Memory B cell (primary cell): Measurements from ENCODE around the gene NIPBL.

Source experiments
- ATAC-seq: fragments of 150-1000 bp; cut with Tn5 transposase; 2 replicates; pipeline ENCODE4 v1.10.0; 2021; ENCODE audit warnings: low read depth, mild to moderate bottlenecking, moderate library complexity
- DNase-seq, 2 donors: peaks; one replicate each; pipeline ENCODE4 v3.0.0; 2022; ENCODE audit warnings: low spot score in 2 of 2
- H3K27ac Mint-ChIP-seq: one replicate; pipeline ENCODE4 v1.8.0; 2022; ENCODE audit warnings: mild to moderate bottlenecking, moderate library complexity, mixed read lengths
- H3K27me3 Mint-ChIP-seq: one replicate; pipeline ENCODE4 v1.8.0; 2022; ENCODE audit warnings: mixed read lengths
- H3K36me3 Mint-ChIP-seq: one replicate; pipeline ENCODE4 v1.8.0; 2022; ENCODE audit warnings: mild to moderate bottlenecking, mixed read lengths
- H3K4me1 Mint-ChIP-seq: one replicate; pipeline ENCODE4 v1.8.0; 2022; ENCODE audit warnings: mixed read lengths
- H3K4me3 Mint-ChIP-seq: one replicate; pipeline ENCODE4 v1.8.0; 2022; ENCODE audit warnings: mild to moderate bottlenecking, moderate library complexity, mixed read lengths
- H3K9me3 Mint-ChIP-seq: one replicate; pipeline ENCODE4 v1.8.0; 2022; ENCODE audit warnings: mixed read lengths

The NIPBL gene

DNA sequence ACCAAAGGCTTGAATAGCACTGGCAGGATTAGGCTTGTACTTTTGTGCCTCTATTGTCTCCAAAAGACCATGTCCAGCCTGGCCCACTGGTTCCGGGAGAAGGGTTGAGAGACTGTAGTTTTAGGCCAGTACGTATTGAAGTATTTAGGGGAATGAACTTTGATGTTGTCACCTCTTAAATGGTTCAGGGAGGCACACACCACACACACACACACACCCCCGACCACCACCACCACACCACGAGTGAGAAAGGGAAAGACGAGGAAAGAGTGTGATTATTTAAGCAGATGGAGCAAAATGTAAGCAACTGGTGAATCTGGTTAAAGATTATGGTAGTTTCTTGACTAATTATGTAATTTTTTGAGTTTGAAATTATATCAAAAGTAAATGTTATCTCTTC is 61.6 kb downstream of the NIPBL start:
- H3K36me3 Mint-ChIP-seq, result peaks cover 3% of the 10 kb centered on the region
- H3K27ac Mint-ChIP-seq, result no peak overlapping the region
- no peak for ATAC-seq
- no peaks in the 10 kb centered on the region for H3K27me3 Mint-ChIP-seq
- H3K9me3 Mint-ChIP-seq, result no peaks in the 10 kb centered on the region
- DNase-seq, result no peak
- H3K4me3 Mint-ChIP-seq, result no peak overlapping the region
- peaks cover 32% of the 10 kb centered on the region for H3K4me1 Mint-ChIP-seq

DNA sequence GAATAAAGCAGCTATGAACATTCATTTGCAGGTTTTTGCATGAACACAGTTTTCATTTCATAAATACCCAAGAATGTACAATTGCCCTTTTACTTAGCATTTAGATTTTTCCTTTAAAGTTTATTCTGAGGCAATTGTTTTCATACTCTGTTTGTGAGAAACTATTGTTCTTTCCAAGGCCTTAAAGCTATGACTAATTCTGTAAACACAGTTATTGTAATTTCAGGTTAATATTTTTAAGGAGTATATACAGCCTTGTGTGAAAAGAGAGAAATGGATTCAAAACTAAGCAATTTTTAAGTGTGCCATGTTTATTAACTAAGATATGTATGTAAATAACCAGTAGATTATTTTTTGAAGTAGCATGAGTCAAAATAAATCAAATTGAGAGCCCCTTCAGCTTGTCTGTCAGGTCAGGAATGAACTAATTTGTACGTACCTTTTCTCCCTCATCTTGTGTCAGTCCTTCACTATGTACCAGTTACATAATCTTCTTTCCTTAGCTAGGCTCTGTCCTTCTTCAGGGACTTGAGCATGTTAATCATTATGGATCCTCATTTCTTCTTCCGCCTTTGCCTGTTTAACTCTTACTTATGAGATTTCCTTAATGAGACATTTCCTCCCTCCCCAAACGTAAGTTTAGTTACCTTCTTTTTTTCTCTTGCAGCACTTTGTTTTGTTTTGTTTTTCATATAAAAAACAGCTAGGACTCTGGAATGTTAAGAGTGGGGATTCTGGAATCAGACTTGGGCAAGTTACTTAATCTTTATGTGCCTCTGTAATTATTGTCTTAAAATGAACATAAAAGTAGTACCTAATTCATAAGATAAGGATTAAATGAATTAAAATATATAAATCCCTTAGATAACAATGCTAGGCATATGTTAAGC is 63.6 kb downstream of the NIPBL start:
- H3K36me3 Mint-ChIP-seq, result peaks cover 1% of the 10 kb centered on the region
- H3K27ac Mint-ChIP-seq, result peak overlapping the region; percentile 24
- DNase-seq (no peak), ATAC-seq (no peak)
- no peaks in the 10 kb centered on the region for H3K27me3 Mint-ChIP-seq
- H3K4me3 Mint-ChIP-seq, result no peak overlapping the region
- no peaks in the 10 kb centered on the region for H3K9me3 Mint-ChIP-seq
- peaks cover 29% of the 10 kb centered on the region for H3K4me1 Mint-ChIP-seq

DNA sequence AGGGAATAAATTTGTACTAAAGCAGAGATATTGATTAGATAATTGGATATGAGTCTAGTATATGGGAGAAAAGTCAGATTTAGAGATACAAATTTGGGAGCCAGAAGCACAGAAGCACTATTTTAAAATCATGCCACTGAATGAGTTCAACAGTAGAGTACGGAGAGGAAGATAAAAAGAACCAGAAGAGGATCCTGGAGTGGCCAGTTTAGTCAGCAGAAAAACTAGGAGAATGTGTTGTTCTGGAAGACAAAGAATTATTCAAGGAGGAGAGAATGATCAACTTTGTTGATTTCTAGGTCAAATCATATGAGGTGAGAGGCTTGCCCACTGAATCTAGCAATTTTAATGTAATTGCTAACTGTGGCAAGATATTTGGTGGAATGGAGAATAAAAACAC is 67.0 kb downstream of the NIPBL start:
- no peak for DNase-seq
- Mint-ChIP-seq H3K4me1 (peaks cover 28% of the 10 kb centered on the region), H3K9me3 (no peaks in the 10 kb centered on the region), H3K27me3 (no peaks in the 10 kb centered on the region), H3K27ac (no peak overlapping the region), H3K36me3 (no peaks in the 10 kb centered on the region), H3K4me3 (no peak overlapping the region)
- ATAC-seq, result no peak

DNA sequence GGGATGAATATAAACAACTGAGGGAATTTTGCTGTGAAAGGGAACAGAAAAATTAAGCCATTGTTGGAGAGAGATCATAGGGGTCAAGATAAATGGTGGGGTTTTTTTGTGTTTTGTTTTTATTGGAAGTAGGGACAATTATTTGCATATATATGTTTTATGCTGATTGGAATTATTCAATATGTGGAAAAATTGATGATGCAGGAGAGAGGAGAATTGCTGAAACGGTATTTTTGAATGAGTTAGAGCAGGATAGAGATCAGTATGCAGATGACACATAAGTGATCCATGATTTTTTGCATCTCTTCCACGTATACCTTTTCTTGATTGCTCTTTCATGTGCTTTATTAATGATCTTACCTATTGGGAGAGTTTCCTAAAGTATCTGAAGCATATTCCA is 67.5 kb downstream of the NIPBL start:
- Mint-ChIP-seq H3K4me3 (no peak overlapping the region), H3K36me3 (no peaks in the 10 kb centered on the region), H3K27me3 (no peaks in the 10 kb centered on the region), H3K4me1 (peaks cover 25% of the 10 kb centered on the region), H3K27ac (no peak overlapping the region), H3K9me3 (no peaks in the 10 kb centered on the region)
- DNase-seq (no peak), ATAC-seq (no peak)

DNA sequence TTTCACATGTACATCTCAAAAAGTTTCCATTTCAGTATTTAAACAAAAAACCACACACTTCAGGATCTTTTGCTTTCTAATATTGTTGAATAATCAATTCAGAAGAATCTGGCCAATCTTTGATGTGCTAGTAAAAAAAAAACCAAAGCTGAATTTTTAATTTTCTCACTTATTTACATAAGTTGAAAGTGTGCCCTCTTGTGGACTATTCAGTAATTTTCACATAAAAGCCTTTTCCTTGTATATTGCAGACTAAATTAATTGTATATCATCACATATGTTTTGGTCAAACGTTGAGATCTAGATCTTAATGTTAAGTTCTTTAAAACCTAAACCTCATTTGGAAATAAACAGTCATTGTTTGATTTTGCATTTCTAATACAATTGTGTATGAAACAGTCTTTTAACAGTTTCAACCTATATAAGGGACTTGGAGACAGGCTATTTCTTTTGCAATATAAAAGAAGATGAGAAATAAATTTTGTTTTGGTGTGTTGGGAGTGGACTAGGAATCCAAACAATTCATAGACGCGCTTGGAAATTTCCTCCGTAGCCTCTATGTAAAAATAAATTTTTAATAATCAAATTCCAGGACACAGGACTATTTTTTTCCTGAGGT is 68.1 kb downstream of the NIPBL start:
- Mint-ChIP-seq H3K9me3 (no peaks in the 10 kb centered on the region), H3K27me3 (no peaks in the 10 kb centered on the region), H3K36me3 (no peaks in the 10 kb centered on the region), H3K4me1 (peaks cover 24% of the 10 kb centered on the region), H3K4me3 (no peak overlapping the region), H3K27ac (no peak overlapping the region)
- ATAC-seq, result peak; percentile 27
- peak in 1 of 2 donors; percentile 38 for DNase-seq

DNA sequence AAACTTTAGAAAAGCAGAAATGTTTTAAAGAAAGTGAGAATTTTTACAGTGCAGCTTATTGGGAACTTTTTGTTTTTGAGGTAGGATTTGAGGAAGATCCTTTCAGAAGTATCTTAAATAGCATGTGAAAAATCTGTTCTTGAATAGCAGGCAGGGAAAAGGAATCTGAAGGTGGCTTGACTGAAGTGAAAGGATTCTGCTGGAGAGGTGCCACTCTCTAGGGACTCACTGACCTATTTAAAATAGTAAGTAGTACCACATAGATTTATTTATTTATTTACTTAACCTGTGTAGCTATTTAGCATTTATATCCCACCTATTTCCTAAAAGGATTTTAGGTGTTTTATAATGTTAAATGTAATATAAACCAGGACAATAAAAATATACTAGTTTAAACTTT is 69.1 kb downstream of the NIPBL start:
- no peaks in the 10 kb centered on the region for H3K36me3 Mint-ChIP-seq
- H3K27ac Mint-ChIP-seq, result no peak overlapping the region
- no peak overlapping the region for H3K4me3 Mint-ChIP-seq
- no peaks in the 10 kb centered on the region for H3K9me3 Mint-ChIP-seq
- DNase-seq (no peak), ATAC-seq (no peak)
- H3K27me3 Mint-ChIP-seq, result no peaks in the 10 kb centered on the region
- peaks cover 26% of the 10 kb centered on the region for H3K4me1 Mint-ChIP-seq

DNA sequence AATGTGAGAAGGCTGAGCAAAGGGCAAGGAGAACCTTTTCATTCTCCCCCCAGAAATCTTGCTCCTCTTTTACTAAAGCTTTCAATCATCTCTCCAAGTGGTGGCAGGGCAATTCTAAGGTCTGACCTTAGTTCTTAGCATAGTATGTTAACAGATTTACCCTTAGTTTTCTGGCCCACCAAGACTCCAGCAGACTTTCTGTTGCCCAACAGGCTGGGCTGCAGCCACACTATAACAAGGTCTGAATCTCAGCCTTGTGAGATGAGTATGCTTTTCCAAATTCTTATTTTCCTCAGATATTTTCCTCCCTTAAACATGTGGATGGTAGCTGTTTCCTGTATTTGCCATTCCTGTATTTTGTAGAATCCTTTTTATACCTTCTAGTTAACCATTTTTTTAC is 69.5 kb downstream of the NIPBL start:
- no peak overlapping the region for H3K4me3 Mint-ChIP-seq
- no peaks in the 10 kb centered on the region for H3K36me3 Mint-ChIP-seq
- no peak overlapping the region for H3K27ac Mint-ChIP-seq
- ATAC-seq (no peak), DNase-seq (no peak)
- H3K27me3 Mint-ChIP-seq, result no peaks in the 10 kb centered on the region
- peaks cover 28% of the 10 kb centered on the region for H3K4me1 Mint-ChIP-seq
- H3K9me3 Mint-ChIP-seq, result no peaks in the 10 kb centered on the region

DNA sequence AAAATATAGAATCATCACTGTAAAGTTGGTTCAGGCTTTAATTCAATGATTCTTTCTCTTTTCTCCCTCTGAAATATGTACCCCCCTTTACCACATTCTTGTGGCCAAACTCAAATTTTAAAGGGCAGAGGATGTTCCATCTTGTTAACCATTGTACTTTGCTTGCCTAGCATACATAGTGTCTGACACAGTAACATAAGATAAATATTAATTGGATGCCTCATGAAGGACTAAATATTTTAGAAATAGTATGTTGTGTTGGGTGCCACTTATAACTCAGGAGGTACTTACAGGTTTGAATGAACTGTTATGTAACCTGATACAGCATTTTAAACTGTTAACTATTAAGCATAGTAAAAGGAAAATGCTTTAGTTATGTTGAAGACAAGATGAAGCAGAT is 71.5 kb downstream of the NIPBL start:
- Mint-ChIP-seq H3K27ac (no peak overlapping the region), H3K4me1 (peaks cover 34% of the 10 kb centered on the region), H3K27me3 (no peaks in the 10 kb centered on the region), H3K36me3 (no peaks in the 10 kb centered on the region), H3K4me3 (no peak overlapping the region), H3K9me3 (no peaks in the 10 kb centered on the region)
- no peak for DNase-seq
- no peak for ATAC-seq

DNA sequence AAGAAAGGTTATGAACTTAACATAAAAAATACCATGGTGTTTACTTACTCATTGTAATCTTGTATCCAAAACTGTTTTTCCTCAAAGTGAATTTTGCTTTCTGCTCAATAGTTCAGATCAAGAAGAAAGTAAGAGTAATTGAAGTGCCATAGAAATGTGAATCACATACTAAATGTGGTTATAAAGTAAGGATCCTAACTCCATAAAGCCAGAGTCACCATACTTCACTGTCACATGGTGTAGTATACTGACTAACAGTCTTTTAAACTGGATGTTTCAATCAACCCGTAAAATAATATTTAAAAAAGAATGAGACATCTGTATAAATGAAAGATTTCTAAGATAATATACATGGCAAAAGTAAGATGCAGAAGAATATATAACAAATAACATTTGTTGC is 72.1 kb downstream of the NIPBL start:
- ATAC-seq, result no peak
- Mint-ChIP-seq H3K4me3 (no peak overlapping the region), H3K4me1 (peaks cover 31% of the 10 kb centered on the region)

DNA sequence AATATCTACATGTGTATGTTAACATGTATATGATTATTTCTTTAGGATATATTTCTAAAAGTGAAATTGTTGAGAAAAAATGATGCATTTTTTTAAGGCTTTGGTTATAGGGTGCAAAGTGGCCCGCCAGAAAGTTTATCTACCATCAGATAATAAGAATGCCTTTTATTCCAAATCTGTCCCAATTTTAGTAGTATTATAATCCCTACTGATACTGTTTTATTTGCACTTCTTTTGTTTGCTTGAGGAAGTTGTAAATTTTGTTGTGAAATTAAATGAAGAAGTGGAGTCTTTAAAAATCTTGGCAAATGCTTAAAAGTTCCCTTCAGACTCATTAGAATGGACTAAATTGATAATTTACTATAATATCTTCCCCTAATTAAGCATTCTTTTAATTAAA is 73.0 kb downstream of the NIPBL start:
- H3K27ac Mint-ChIP-seq, result no peak overlapping the region
- no peaks in the 10 kb centered on the region for H3K9me3 Mint-ChIP-seq
- ATAC-seq (no peak), DNase-seq (no peak)
- H3K4me1 Mint-ChIP-seq, result peaks cover 29% of the 10 kb centered on the region
- no peaks in the 10 kb centered on the region for H3K27me3 Mint-ChIP-seq
- no peak overlapping the region for H3K4me3 Mint-ChIP-seq
- H3K36me3 Mint-ChIP-seq, result peaks cover 3% of the 10 kb centered on the region

More for the DNA sequence above, 72.1 kb downstream of the NIPBL start:
- Mint-ChIP-seq H3K27ac (no peak overlapping the region), H3K27me3 (no peaks in the 10 kb centered on the region), H3K9me3 (no peaks in the 10 kb centered on the region), H3K36me3 (no peaks in the 10 kb centered on the region)
- no peak for DNase-seq

DNA sequence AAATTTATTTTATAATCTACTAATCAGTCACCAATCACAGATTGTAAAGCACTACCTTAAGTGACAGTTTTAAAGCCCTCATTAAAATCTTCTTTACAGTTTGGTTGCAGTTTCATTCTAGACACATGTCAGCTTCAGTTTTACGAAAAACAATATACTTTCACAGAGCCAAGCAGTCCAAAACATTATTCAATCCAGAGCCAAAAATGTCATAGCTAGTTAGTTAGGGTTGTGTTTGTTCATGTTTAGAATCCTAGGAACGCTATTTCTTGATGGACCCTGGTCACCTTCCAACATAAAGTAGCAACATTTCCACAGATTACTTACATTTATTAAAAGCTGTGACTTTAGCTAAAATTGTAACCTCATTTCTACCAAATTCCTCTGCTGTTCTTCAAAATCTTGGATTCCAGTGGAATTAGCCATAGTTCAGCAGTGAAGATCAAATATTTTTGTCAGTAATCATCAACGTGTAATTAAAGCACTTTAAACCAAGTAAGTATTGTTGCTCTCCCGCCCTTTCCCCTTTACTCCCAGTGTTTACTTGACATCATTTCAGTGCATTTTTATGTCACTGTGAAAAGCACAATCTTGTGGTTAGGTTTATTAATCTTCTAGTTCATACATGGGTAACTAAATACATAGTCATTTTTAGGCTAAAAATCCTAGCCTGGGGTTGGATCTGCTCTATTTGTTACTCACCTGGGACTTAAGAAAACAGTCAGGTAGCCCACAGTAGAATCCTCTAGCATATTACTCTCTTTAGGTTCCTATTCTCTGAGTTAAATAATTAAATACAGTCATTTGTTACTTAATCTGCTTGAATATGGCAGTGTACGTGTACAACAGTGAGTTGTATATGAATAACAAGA is 74.3 kb downstream of the NIPBL start:
- Mint-ChIP-seq H3K27me3 (no peaks in the 10 kb centered on the region), H3K36me3 (peaks cover 4% of the 10 kb centered on the region), H3K4me1 (peaks cover 29% of the 10 kb centered on the region), H3K4me3 (no peak overlapping the region), H3K9me3 (no peaks in the 10 kb centered on the region), H3K27ac (peak overlapping the region; percentile 60)
- ATAC-seq (no peak), DNase-seq (no peak)

DNA sequence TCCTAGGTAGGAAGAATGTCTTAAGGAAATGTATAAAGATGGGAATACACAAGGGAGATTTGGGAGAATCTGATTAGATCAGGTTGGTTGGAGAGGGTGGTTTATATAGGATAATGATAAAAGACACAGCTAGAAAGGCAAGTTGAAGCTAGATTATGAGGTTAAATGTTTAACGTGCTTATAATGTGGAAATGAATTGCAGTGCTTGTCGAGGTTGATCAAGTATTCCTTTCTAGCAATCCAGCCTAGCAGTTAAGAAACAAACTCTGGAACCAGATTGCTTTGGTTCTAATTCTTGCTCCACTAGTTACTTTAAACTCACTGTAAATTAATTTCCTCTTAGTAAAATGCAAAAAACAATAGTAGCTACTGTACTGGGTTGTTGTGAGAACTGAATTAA is 76.5 kb downstream of the NIPBL start:
- Mint-ChIP-seq H3K27ac (peak overlapping the region; percentile 42), H3K4me3 (no peak overlapping the region), H3K9me3 (no peaks in the 10 kb centered on the region), H3K27me3 (no peaks in the 10 kb centered on the region), H3K36me3 (peaks cover 7% of the 10 kb centered on the region), H3K4me1 (peaks cover 19% of the 10 kb centered on the region)
- no peak for ATAC-seq
- no peak for DNase-seq

DNA sequence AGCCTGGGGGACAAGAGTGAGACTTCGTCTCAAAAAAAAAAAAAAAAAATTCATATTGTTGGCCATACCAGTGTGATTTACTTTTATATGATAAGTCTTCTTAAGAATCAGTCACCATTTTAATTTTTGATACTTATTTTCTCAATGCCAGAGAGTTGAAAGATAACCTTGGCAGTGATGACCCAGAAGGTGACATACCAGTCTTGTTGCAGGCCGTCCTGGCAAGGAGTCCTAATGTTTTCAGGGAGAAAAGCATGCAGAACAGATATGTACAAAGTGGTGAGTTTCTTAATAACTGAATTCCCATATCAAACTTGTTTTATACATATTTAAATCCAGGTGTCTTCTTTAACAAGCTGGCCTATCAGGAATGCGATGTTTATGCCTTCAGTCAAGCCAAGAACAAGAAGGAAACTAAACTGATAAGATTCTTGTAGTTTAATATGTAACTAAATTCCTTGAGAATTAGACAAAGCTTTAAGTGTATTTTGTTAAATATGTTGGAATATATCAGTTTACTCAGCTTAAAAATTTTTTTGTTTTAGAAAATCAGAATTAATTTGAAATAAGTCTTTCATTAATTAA is 81.5 kb downstream of the NIPBL start:
- Mint-ChIP-seq H3K36me3 (peaks cover 16% of the 10 kb centered on the region), H3K4me1 (peaks cover 3% of the 10 kb centered on the region), H3K9me3 (no peaks in the 10 kb centered on the region), H3K4me3 (no peak overlapping the region), H3K27ac (no peak overlapping the region), H3K27me3 (no peaks in the 10 kb centered on the region)
- ATAC-seq (no peak), DNase-seq (no peak)

DNA sequence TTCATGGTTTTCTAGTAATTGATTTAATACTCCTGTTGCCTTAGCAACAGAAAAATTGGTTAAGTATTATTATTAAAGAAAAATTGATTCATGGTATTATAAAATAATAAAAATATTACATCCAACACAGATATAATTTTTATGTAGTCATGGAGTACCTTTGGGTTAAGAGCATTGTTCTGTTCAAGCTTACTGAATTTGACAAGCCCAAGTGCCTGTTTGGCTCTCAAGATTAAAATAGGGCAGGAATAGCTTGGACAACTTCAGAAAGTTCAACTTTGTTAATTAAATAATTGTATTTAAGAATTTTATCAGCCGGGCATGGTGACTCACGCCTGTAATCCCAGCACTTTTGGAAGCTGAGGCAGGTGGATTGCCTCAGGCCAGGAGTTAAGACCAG is 82.0 kb downstream of the NIPBL start:
- H3K27ac Mint-ChIP-seq, result no peak overlapping the region
- no peak for DNase-seq
- peaks cover 3% of the 10 kb centered on the region for H3K4me1 Mint-ChIP-seq
- H3K4me3 Mint-ChIP-seq, result no peak overlapping the region
- no peaks in the 10 kb centered on the region for H3K9me3 Mint-ChIP-seq
- H3K36me3 Mint-ChIP-seq, result peaks cover 16% of the 10 kb centered on the region
- H3K27me3 Mint-ChIP-seq, result no peaks in the 10 kb centered on the region
- ATAC-seq, result no peak
